GM18858 (cell line): ENCODE measurements around the gene MEDAG.

Source experiments
- ATAC-seq: cut with Tn5 transposase; IDR thresholded peaks from one replicate; pipeline ENCODE4 v1.9.1; 2021; ENCODE audit not compliant: unreplicated experiment

Gene MEDAG

DNA sequence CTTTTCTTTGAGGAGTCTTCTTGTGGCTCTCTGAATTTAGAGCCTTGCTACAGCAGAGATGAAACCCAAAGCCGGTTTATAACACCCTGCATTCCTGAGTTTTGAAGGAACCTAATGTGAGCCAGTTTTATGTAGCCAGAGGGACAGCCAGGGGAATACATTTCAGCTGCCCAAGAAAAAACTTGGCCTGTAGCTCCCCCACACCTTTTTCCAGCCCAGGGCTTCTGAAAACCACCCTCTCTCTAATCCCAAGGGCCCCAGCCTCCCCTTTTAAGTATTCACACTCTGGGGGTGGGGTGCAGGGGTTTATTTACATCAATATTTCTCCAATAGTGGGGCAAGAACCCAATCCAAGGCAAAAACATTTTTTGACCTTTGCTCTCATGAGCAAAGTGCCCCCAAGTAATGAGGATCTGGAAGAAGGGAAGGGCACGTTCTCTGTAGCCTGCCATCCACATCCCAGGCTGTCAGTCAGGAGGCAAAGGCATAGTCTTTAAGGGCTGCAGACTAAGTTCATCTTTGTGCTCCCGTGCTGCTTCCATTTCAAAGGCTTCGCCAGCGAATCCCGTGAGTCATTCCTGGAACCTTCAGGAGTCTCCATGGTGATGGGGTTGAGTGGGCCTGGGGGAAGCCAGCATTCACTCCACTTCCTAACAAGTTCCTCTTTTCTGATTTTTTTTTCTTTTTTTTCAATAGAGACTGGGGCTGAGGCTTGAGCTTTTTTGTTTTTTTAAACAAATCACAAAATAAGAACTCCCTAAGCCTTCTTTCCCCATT, 33.2 kb upstream of the MEDAG start:
- ATAC-seq, result no peak

DNA sequence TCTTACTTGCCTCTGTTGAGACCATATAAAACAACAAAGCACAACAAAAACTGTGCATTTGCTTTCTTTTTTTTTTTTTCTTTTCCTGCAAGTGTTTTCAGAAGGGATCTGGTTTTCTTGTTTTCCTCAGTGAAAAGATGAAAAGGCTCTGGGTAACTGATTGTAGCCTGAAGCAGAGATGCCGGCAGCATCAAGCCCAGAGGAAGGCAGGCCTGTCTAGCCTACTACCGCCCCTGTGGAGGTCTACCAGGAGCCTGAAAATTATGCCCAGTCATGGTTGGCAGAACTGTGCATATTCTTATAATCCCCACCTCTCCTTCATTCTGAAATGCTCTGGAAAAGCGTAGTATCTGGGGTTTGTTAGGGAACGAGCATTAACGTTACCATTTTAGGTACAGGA, 32.6 kb upstream of the MEDAG start:
- ATAC-seq, result no peak

DNA sequence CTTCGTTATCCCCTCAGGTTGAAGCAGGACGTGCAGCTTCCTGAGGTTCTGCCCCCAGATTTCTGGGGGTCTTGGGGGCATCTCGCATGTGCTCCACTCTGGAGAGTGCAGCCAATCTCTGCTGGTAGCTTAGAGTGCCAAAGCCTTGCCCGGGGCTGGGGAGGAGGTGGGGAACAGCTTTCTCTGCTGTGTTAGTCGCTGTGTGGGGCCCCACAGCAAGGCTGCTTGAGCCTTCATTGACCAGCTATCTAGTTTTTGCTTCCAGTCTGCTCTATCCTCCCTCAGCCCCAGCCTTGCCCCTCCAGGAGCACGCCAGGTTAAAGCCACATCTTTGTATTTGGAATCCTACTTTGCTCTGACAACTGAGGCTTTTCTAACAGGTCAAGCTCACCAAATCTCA, 32.0 kb upstream of the MEDAG start:
- ATAC-seq, result no peak

DNA sequence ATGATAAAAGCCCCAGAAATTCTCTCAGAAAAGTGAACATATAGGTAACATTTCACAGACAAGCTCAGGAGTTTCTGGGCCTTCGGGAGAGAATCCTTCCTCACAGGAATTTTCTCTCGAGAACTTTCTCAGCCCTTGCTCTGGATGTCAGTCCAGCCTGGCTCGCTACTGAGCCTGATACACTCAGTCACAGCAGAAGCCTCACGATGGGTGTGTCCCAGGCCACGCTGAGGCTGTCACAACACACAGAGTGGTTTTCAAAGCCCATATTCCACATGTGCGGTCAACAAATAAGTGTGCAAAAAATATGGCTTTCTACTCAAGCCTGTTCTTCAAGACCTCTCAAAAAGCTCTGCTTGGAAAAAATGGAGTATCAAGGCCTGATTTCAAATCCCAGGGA, 31.5 kb upstream of the MEDAG start:
- ATAC-seq, result no peak

DNA sequence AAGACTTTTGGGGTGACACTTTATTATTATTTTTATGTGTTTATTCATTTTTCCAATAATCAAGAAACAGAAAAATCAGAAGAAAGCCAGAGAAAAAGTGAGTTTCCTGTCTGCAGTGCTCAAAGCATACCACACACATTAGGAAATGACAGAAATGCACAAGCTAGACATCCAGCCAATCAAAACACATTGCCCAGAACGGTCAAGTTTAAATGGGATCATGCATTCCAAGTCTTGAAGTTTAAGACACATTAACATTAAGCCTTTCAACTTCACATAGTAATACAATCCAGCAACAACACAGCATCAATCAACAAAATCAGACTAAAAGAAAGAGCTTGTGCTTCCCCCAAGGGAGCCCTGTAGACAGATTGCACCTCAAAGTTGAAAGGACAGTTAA, 28.7 kb upstream of the MEDAG start:
- no peak for ATAC-seq

DNA sequence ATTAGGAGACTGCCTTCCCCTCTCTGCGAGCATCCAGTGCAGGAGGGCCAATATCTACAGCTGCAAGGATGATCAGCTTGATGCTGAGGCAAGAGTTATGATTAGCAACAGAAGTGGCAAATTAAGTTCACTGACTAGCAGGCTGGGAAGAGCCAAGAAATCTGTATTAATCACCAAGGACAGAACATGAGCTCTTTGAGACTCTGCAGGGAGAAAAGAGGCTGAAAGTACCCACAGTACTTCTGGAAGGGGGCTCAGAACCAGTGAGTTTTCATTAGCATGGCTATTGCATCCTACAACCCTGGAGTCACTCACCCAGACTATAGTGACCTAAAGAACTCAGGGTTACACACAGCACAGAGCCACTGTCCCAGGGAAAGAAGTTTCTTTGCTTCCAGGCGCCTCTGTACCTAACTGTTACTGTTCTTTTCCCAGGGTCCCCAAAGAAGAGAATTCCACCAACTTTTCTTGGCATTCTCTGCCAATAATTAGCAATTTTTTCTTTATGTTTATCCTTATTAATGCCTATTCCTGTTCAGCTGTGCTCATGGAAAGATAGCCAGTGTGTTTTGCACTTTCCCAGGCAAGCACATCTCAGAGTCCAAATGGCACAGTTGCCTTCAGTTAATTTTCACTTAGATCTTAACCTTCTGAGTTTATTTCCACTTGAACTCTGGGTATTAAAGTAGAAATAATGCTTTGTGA, 25.8 kb upstream of the MEDAG start:
- ATAC-seq, result no peak

DNA sequence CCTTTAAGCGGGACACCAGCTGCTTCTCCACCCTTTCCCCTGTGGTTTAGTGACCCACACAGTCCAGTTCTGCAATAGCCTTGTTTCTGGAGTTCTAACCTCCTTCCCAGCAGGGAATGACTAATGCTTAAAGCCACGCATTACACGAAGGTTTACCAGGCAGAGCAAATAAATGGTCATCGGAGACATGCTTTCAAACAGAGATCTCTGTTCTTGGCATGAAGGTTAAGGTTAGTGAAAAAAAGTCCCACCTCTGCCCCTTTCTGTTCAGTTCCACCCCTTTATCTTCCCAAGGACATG, 25.3 kb upstream of the MEDAG start:
- ATAC-seq, result no peak

DNA sequence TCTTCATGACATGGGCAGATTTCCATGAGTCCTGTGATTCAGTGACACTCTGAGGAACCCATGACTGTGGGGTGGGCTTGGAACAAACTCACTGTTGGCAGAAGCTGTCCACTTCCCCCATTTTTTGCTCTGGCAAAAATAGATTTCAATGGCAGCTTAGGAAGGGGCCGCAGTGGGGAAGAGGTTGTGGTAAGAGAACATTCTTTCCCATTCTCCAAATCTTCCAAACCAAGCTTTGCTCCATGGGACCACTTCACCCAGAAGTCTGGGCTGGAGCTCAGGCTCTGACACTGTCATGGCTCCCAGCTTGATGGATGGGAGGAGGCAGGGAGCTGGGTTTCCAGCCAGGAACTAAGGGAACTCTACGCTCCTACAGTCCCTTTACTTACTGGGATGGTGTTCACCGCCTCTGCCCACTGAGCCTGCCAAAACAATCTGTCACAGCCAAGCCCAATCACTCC, 24.9 kb upstream of the MEDAG start:
- no peak for ATAC-seq

DNA sequence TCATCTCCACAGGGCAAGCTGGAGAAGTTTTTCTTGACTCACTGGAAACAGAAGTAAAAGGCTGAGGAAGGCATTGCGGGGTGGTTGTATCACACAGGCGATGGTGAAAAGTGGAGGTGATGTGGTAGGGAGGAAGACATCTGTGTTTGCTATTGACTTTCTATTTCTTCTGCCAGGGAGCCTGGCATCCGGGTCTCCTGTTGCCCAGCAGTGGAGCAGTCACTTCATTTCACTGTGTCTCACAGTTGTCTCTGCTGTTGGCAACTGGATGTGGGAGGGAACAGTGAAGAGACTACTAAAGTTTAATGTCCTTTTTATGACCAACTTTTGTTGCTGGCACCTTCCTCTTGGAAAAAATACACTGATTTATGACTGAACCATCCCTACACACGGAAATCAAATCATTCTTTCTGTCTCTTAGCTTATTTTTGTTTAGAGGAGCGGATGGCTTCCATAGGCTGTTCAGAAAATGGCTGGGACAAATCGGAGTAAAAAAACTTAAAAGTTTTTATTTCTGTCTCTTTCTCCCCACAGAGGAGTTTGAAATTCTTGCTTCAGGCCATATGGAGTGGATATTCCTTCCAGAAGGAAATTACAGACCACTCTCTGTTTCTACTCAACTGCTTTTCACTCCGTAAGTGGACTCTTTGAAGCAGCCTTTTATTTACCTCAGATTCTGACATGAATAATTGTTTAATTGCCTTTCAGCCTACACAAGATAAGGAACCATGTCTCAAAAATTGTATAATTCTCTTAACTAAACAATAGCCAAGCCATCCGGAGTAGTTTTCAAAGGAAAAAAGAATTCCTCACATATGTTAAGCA, 23.8 kb upstream of the MEDAG start:
- no peak for ATAC-seq

DNA sequence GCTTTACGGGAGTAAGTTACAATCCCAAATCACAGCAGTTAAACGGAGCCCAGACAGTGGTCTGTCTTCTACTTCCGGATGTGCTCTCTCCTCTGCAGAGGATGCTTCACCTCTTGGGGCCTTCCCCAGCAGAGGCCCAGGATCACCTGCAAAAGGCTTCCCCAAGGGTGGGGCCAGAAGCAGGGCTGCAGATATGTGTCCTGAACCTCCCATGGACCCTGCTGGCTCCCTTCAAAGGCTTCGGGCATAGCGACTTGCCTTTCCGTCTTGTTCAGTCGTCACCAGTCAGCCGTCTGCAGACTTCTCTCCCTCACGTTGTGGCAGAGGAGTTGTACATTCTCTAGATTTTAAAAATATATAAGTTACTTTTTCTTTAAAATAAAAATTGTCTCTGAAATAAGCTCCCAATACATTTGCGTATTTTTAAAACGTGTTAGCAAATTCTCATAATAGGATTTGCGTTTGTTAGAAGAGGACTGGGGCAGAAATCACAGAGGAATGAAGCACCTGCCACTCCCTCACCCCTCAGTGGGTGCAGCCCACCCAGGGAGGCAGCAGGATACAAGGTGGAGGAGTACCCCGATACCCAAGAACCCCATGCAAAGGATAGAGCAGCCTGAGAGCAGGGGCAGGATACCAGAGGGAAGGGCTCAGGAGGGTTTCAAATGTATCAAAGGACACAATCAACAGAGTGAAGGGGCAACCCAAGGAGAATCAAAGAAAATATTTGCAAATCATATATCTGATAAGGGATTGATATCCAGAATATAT, 22.9 kb upstream of the MEDAG start:
- no peak for ATAC-seq

DNA sequence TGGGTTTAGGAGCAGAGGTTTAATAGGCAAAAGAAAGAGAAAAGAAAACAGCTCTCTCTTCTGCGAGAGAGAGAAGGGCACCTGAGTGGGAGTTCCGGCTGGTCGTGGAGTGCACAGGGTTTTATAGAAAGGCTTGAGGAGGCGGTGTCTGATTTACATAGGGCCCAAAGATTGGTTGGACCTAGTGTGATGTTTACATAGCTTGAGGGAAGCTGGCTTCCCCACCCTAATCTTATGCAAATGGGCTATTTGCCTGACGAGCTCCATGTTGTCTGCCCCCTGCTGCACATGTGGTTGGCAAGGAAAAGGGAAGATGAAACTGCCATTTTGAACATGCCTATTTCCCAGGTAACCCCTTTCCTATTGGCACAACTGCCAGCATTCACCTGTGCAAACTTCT, 21.5 kb upstream of the MEDAG start:
- no peak for ATAC-seq

DNA sequence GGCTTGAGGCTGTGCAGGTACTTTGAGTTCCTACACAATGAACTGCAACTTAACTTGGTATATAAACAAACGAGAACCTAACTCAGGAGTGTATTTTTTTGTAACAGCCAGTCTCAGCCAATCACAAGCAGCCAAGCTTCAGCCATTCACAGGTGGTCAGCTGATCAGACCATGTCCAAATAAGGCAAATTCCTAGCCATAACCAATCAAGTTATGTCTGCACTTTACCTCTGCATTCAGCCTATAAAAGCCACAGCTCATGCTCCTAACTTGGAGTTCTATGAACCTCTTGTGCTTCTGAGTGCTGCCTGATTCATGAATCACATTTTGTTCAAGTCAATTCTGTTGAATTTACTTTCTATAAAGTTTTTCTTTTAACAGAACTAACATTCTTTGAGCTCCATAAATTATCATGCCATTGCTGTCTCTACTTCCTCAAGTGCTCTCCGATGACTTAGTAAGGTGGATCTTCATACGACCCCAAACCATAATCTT, 16.8 kb upstream of the MEDAG start:
- no peak for ATAC-seq

DNA sequence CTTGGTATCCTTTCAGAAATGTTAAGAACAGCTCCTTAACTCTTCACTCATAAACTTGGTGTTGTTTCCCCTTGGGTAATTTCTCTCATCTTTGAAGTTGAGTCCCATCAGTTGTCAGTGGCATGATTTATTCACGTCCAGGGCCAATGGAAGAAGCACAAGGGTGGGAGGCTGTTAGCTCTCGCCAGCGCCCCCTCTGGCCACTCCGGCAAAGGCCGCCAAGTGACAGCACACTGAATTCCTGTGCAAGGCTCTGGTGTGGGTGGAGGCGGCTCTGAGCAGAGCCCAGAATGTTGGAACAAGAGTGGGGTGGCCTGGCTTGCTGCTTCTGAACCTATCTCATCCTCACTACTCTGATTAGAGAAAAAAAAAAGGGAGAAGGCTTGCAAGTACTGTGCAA, 13.1 kb upstream of the MEDAG start:
- no peak for ATAC-seq

DNA sequence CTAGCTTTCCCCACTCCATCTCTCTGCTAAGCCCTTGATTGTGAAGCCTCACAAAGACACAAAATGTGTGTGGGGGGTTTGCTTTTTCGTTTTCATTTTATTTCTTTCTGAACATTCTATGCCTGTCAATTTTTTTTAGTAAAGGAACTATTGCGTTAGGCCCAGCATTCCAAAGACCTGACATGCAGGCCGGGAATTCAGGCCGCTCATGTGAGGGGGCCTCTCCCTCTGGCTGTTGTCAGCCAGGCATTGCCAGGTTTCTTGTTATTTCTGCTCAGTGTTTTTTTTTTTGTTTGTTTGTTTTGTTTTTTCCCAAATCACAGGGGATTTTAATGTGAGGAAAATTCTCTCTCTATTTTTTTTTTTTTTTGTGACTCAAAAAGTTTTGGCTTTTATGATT, 10.3 kb upstream of the MEDAG start:
- ATAC-seq, result no peak

DNA sequence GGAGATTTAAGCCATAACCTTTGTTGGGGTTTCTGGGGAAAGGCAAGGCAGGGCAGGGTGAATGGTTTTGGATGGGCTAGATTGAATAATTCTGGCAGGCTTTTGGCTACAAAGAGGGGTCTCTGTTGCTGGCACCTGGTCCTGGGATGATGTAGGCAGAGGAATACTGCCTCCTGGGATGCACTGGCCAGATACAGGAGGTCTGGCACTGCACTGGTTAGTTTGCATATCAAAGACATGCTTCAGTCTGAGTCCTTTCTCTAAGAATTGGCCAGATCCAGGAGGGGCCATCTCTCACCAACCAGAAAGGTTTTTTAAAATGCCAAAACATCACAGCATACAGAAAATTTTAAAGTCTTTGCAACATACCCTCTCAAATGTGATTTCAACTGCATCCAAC, 8.0 kb upstream of the MEDAG start:
- ATAC-seq, result no peak

DNA sequence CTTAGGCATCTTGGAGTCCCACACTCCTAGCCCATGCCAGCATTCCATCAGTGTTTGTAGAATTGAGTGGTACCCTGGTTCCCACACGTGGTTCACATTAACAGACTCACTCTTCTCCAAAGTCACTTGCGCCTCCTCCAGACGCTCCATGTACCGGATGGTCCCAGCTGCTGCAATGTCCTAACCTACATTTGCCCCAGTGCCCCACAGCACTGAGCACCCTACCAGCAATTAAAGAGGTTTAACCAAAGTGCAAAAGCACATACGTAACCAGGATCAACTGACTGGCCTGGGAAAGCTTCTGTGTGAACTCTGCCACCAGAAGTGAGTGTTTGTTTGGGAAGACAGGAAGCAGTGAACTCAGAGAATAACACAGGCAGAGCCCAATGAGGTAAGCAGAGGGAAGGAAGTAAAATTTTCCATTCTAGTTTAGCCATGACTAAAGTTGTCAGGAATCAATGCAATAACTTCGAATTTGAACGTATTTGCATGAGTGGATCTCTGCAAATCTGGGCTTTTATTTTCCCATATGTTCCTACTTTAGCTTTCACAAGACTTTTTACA, 7.3 kb upstream of the MEDAG start:
- no peak for ATAC-seq

DNA sequence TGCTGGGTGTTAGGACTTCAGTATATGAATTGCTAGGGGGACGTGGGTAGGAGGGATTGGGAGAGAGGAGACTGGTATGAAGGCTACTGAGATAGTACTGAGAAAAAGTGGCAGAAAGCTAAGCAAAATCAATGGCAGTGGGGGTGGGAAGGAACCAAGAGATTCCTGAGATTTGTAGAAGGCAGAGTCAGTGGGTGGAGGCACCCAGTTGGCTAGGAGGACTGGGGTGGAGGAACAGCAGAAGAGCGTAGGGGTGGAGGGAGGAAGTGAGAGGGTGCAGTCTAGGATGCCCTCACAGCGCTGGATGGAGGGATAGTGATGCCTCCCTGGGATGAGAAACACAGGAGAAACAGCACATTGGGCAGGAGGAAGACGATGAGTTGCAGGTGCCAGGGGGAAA, 5.6 kb upstream of the MEDAG start:
- no peak for ATAC-seq

DNA sequence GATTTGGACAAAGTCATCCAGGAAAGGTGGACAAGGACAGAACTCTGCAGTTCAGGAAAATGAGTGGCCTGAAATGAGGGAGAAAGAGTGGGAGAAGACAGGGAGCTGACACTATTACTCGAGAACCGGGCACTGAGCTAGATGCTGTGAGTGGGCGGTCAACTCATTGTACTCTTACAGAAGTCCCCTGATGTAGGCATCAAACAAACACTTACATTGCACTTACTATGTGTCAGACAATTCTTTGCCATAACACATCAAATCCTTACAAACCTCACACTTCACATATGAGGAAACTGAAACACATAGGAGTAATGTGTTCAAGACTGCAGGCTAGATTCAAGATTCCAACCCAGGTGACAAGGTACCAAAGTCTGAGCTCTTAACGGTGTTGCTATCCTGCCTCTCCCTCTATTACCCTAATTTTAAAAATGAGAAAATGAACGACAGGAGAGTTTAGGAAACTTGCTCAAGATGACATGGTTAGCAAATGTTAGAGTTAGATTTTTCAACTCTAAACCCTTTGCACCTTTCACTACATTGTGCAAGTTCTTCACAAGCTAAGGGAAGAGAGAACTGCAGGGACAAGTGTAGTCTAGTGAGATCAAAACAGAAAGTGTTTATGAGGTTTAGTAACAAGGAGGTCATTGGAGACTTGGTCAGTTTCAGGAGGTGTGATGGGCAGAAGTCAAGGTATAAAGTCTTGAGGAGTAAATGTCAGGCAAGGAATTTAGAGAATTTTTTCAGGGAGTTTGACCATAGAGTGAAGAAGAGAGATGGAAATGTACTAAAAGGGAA, 4.9 kb upstream of the MEDAG start:
- ATAC-seq, result no peak

DNA sequence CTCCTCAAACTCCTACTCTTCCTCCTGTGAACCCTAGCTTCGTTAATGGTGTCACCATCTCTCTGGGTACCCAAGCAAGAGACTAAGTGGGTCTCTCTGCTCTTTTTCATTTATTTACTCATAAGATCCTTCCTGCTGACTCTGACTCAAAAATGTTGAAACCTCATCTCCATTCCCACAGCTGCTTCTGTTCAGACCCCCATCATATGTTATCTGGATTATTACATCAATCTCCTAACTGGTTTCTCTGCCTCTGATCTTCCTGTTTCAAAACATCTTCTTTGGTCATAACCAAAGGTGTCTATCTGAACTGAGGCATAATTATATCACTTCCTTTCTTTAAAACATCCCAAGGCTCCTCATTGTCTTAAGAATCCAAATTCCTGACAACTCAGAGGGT, 2.0 kb upstream of the MEDAG start:
- no peak for ATAC-seq
